ENCODE results near the gene CACNG3.
"Not testable (repeated sequence)": the region's sequence is repeated elsewhere in the genome, so short reads cannot be mapped to it uniquely, and the experiment has no call there.

CACNG3 gene

DNA sequence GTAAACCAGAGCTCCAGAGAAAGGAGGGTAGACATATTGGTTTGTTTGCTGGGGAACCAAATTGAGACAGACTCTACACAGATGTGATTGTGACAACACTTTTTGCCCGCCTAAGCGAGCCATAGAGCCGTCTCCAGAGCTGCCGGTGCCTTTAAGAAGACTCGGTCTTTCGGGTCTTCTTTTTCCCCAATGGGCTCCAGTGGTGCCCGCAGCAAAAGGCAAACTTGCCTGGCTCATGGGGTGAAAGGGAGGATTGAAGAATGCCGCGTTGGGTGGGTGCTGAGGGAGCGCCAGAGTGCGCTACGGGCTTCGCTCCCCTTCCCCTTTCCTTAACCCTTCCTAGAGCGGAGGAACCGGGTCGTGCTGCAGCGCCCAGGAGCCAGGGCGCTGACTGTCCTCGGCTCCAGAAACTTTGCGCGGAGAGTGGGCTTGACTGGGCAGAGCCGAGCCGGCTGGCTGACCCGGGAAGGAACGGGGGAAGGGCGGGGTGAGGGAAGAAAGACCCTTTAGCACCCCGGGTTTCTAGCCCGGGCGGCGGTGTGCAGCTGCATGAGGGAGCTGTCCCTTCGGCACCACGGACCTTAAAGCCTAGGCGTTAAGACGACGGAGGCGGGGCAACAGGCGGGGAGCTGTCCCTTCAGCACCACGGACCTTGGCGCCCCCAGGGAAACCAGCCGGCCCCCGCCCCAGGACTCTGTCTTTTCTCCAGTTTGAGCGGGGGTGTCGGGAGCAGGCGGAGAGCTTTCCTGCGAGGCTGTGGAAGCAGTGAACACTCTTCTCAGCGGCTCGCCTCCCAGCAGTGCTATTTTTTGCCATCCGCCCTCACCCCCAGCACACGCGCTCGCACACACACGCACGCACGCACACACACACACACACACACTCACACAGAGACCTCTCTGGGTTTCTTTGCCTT is at the start of gene CACNG3:
Gene CACNG3 (plus strand): TSS at position 880 of the 916 bp plus-strand sequence. CDS start 420 bp downstream, outside the sequence.
- peak; percentile 47 for DNase-seq

- no peak for DNase-seq
Observed at GRCh38 chr16:24206926-24207325, 49.2 kb upstream of the CACNG3 start.

DNA sequence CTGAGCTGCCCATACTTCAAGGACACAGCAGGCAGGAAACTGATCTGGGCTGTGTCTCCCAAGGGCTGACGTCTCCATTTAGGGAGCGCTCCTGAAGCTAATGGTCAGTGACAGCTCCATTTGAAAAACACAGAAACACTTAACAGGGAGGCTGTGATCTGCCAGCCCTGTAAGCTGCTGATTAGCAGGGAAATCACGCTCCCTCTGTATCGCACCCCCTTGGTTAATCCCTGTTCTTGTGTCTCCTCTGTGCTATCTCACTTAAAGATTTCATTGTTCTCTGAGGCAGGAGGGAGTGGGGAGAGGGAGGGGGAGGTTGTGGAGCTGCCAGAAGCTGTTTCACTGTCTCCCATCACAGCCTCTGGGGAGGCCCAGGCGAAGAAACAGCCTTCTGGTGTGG is 47.4 kb upstream of the CACNG3 start:
- no peak for DNase-seq

GRCh38 chr16:24214992-24215391 is 41.1 kb upstream of the CACNG3 start:
- DNase-seq: no peak

GRCh38 chr16:24216961-24217360 is 39.2 kb upstream of the CACNG3 start:
- no peak for DNase-seq

DNA sequence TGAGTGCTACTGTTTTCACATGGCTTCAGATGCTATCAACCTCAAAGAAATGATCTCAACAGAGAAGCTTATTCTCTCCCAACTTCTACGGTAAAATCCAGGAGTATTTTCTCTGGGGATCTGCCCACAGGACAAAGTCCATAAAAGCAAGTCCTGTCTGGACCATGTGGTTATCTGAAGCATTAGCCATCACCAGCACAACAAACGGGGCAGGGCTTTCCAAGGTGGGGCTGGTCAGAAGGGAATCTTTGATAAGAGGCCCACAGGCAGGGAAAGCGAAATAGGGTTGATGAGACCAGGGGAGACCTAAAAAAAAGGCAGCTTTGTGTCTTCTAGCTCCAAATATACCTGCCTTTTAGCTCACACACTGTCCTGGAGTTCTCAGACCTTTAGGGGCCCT is 38.7 kb upstream of the CACNG3 start:
- no peak for DNase-seq

GRCh38 chr16:24218299-24218698 is 37.8 kb upstream of the CACNG3 start:
- no peak for DNase-seq

- no peak for DNase-seq
Observed at GRCh38 chr16:24221219-24221618, 34.9 kb upstream of the CACNG3 start.

DNA sequence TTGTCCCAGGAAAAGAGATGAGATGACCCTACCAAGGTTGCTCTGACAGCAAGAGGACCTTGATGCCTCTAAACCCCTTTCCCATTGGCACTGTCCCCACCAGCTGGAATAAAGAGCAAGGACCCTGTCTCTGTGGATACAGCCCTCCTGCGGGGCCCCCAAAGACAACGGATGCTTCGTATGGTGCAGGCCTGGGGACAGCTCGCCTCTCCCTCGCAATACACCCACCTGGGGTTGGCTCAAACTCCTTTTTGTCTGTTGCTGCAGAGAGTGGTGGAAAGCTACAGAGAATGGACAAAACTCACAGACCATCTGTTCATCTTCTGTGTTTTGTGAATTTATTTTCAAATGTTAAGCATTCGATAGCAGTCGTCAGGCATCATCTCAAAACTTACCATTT is 27.6 kb upstream of the CACNG3 start:
- DNase-seq: no peak

DNA sequence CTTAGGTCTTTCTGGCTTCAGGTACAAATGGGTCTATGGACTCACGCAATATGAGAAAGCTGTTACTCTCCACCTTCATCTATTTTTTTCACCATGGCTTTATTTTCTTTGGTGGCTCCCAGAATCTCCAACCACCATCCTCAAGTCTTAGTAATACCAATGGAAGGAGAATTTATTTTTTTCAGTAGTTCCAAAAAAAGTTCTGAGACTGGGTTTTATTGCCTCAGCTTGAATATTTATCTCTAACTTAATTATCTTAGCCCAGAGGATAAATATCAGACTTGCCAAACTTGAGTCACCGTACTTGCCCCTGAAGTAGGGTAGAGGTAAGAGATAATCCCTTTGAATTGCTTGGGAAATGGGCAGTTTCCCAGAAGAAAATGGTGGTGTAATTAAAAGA is 23.2 kb upstream of the CACNG3 start:
- DNase-seq: no peak

- DNase-seq: no peak
Observed at GRCh38 chr16:24234737-24235136, 21.4 kb upstream of the CACNG3 start.

- no peak for DNase-seq
Observed at GRCh38 chr16:24235806-24236205, 20.3 kb upstream of the CACNG3 start.

DNA sequence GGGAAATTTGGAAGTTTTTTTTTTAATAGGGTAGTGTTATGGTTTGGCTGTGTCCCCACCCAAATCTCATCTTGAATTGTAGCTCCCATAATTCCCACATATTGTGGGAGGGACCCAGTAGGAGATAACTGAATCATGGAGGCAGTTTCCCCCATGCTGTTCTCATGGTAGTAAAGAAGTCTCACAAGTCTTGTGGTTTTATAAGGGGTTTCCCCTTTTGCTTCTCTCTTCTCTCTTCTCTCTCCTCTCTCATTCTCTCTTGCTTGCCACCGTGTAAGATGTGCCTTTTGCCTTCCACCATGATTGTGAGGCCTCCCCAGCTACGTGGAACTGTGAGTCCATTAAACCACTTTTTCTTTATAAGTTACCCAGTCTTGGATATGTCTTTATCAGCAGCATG is 17.3 kb upstream of the CACNG3 start:
- DNase-seq: not testable (repeated sequence)

DNA sequence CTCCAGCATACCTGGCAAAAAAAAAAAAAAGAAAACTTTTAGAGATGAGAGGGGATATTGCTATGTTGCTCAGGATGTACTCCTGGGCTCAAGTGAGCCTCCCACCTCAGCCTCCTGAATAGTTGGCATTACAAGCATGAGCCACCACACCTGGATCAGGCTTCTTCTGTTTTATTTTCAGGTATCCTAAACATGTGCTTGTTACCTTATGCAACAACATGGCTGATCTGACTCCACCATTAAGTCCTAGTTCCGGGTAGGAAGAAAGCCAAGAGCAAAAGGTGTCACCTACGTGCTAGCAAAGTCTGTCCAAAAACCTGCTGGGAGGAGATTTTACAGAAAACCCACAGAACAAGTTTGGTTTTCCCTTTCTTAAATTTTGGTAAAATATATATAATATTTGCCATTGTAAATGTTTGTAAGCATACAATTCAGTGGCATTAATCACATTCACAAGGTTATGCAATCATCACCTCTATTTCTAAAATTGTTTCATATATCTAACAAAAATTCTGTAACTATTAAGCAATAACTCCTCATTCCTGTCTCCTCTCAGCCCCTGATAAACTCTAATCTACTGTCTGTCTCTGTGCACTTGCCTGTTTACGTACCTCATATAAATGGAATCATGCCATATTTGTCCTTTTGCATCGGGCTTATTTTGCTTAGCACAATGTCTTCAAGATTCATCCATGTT is 9.1 kb upstream of the CACNG3 start:
- DNase-seq: no peak

DNA sequence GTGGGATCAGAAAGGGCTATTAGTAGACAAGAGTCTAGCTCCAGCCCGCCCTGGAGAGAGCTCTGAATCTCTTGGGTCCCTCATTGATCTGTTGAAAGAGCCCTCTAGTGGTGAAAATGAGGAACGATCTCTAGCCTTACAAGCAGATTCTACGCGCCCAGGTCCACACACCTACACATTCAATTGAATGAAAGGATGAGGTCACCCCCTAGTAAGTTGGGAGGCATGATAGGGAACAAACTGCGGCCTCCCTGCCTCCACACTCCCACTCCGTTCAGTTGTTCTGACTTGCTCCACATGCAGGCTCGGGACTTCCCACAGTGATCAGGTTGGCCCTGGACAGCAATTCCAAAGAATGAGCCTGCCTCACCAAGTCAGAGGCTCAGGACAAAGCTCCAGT is 2.9 kb upstream of the CACNG3 start:
- DNase-seq: peak; percentile 59

GRCh38 chr16:24257958-24258357 is 1.8 kb downstream of the CACNG3 start:
- no peak for DNase-seq

- DNase-seq: no peak
Observed at GRCh38 chr16:24258791-24259190, 2.7 kb downstream of the CACNG3 start.

DNA sequence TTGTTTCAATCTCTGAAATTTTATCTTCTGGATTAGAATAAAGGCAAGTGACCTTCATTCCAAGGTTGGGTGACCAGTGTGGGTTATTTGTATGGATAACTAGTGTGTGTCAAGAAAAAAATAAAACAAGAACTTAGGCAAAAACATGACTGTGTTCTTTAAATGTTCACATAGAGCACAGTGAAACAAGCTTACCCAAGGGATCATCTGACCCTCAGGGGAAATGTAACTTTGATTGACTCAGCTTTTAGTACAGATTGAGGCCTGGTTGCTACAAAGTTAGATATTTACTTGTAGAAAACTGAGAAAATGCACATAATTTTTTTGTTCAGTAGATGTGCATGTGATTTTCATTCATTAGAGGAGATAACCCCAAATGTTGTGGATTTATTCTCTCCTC is 6.7 kb downstream of the CACNG3 start:
- no peak for DNase-seq

DNA sequence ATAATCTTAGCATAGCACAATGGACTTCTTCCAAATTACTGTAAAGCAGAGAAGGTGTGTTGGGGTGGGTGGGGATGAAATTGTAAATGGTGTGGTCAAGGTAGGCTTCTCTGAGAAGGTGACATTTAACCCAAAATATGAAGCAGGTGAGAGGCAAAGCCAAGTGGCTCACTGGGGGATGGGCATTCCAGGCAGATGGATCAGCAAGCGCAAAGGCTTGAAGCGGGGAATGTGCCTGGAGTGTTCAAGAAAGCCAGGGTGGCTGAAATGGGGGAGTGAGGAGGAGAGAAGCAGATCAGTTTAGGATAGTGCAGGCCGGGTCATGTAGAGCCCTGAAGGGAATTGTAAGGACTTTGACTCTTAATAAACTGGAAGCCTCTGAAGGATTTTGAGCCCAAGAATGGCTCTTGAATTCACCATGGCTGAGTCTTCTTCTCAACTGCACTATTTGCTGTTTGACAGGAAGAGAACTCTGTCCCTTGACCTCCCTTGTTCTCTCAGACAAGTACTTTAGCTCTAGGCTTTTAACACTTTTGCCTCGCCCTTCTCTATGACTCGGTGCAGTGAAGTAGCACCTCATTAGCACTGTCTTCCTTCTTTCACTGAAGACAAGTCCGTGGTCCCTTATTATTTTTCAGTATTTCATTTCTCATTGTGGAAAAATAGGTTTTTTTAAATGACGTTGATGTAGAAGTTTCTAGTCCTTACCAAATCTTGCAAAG is 14.7 kb downstream of the CACNG3 start:
- no peak for DNase-seq

DNA sequence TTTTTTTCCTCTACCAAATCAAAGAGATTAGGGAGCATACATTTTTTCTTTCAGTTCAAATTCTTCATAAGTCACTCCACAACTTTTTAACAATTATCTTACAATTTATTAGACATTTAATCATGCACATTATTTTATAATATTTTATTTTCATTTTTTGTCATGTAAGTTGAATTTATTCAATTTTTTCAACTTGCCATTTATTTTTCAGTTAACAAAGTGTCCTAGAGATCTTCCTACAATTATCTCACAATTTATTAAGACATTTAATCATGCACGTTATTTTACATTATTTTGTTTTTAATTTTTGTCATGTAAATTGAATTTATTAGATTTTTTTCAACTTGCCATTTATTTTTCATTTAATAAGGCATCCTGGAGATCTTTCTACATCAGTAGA is 16.2 kb downstream of the CACNG3 start:
- DNase-seq: no peak

- DNase-seq: peak; percentile 23
Observed at GRCh38 chr16:24273508-24274182, 17.5 kb downstream of the CACNG3 start.

DNA sequence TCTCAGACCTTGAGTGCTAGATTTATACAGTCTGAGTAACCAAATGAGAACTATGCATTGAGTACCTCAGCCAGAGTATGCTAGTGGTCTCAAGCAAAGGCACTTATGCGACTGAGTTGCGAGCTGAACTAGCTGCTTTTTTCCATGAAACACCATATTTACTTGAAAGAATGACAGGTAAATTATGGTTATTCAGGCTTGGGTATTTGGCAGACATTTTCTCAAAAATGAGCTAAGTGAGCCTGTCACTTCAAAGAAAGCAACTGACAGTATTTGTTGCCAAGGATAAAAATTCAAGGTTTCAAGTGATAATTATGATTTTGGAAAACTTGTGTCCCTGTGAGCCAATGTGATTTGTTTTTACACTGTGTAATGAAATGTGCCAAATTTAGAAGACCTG is 19.3 kb downstream of the CACNG3 start:
- no peak for DNase-seq

DNA sequence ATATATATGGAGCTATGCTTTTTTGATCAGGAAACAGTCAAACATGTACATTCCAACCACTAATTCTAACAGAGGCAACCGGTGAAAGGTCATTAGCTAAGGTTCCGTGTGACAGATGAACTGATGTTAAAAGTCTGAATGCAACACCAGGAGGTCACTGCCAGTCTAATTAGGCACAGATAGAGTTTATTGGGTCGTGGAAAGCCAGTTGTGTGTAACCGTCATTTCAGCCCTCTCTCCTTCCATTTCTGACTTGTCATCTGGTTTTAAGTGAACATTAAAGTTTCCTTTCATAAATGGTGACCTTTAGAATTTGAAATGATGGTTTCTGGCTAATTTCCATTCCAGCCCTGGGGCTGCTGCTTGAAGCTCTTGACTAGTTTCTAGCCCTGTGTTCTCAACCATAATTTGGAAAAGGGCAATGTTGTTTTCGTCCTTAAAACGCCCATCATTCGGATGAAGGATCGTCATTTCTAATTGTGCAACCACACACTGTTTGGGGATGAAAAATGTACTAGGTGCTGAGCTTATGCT is 23.9 kb downstream of the CACNG3 start:
- no peak for DNase-seq
